Hematopoietic multipotent progenitor cell treated with erythropoietin and hydrocortisone succinate and interleukin-3 and kit ligand, for 17 days (in vitro differentiated cells): ENCODE measurements around the gene SPNS3.

Experiments used
- DNase-seq: peaks from one replicate; pipeline ENCODE4 v3.0.0-alpha.2; 2015; ENCODE audit warnings: low spot score

SPNS3 gene

GRCh38 chr17:4433515-4434031, at the start of gene SPNS3:
Gene SPNS3 (plus strand): TSS chr17:4433940. CDS start chr17:4433968, 28 bp downstream.
- no peak for DNase-seq

GRCh38 chr17:4386406-4386805, 47.3 kb upstream of the SPNS3 start:
- DNase-seq = no peak

GRCh38 chr17:4387137-4387536, 46.6 kb upstream of the SPNS3 start:
- no peak for DNase-seq

GRCh38 chr17:4389079-4389478, 44.7 kb upstream of the SPNS3 start:
- no peak for DNase-seq

- no peak for DNase-seq
Measured at GRCh38 chr17:4393806-4394205, 39.9 kb upstream of the SPNS3 start.

GRCh38 chr17:4394208-4395110, 39.3 kb upstream of the SPNS3 start:
- DNase-seq = no peak

GRCh38 chr17:4395111-4395478, 38.6 kb upstream of the SPNS3 start:
- DNase-seq = no peak

GRCh38 chr17:4397840-4398239, 35.9 kb upstream of the SPNS3 start:
- DNase-seq = no peak

- DNase-seq = no peak
Measured at GRCh38 chr17:4405038-4405669, 28.6 kb upstream of the SPNS3 start.

- DNase-seq = no peak
Measured at GRCh38 chr17:4405699-4406098, 28.0 kb upstream of the SPNS3 start.

GRCh38 chr17:4406386-4406785, 27.4 kb upstream of the SPNS3 start:
- no peak for DNase-seq

GRCh38 chr17:4407216-4407615, 26.5 kb upstream of the SPNS3 start:
- no peak for DNase-seq

GRCh38 chr17:4407851-4408250, 25.9 kb upstream of the SPNS3 start:
- no peak for DNase-seq

- no peak for DNase-seq
Measured at GRCh38 chr17:4409659-4410058, 24.1 kb upstream of the SPNS3 start.

GRCh38 chr17:4411201-4411600, 22.5 kb upstream of the SPNS3 start:
- DNase-seq = no peak

GRCh38 chr17:4412933-4413831, 20.6 kb upstream of the SPNS3 start:
- DNase-seq = peak; percentile 87

GRCh38 chr17:4417129-4417667, 16.5 kb upstream of the SPNS3 start:
- no peak for DNase-seq

- peak; percentile 63 for DNase-seq
Measured at GRCh38 chr17:4420692-4421131, 13.0 kb upstream of the SPNS3 start.

- no peak for DNase-seq
Measured at GRCh38 chr17:4422864-4423263, 10.9 kb upstream of the SPNS3 start.

GRCh38 chr17:4425398-4425797, 8.3 kb upstream of the SPNS3 start:
- DNase-seq = no peak

- no peak for DNase-seq
Measured at GRCh38 chr17:4426499-4427208, 7.1 kb upstream of the SPNS3 start.
